WTC11 (cell line): ENCODE data around the gene ARHGAP18. TPM values are rescaled to one million over a fixed set of nuclear protein-coding genes. Genes with fewer than 3 reads are reported as not detected.

ENCODE experiments used
- ATAC-seq: fragments of 200-7000 bp; cut with Tn5 transposase; 2 replicates; pipeline ENCODE4 v1.10.0; 2021; ENCODE audit warnings: mild to moderate bottlenecking, moderate library complexity
- CTCF ChIA-PET: fragments of 300-600 bp; sonication (Branson Sonifier 250); formaldehyde crosslinking; loops from one replicate; lab custom pipeline; 2021; ENCODE audit warnings: antibody characterized with exemption; lab: Charles Lee
- POLR2A ChIA-PET: fragments of 350-600 bp; sonication (Branson Sonifier 250); formaldehyde crosslinking; loops from one replicate; lab custom pipeline; 2021; ENCODE audit warnings: antibody characterized with exemption; lab: Charles Lee
- DNase-seq: peaks from one replicate; pipeline ENCODE4 v3.0.0; 2021; ENCODE audit warnings: low spot score
- H3K27ac Mint-ChIP-seq: 2 replicates; pipeline ENCODE4 v1.8.0; 2021; ENCODE audit warnings: mixed read lengths
- H3K27me3 Mint-ChIP-seq: 2 replicates; pipeline ENCODE4 v1.8.0; 2021; ENCODE audit warnings: low read depth, mild to moderate bottlenecking, moderate library complexity, mixed read lengths
- H3K36me3 Mint-ChIP-seq: 2 replicates; pipeline ENCODE4 v1.8.0; 2021; ENCODE audit warnings: mixed read lengths
- H3K4me1 Mint-ChIP-seq: 2 replicates; pipeline ENCODE4 v1.8.0; 2022; ENCODE audit warnings: mixed read lengths
- H3K4me3 Mint-ChIP-seq: 2 replicates; pipeline ENCODE4 v1.8.0; 2021; ENCODE audit warnings: mild to moderate bottlenecking, moderate library complexity, mixed read lengths
- H3K9me3 Mint-ChIP-seq: 2 replicates; pipeline ENCODE4 v1.8.0; 2021; ENCODE audit warnings: mixed read lengths
- CREB1 ChIP-seq: sonication (generic); formaldehyde crosslinking; IDR thresholded peaks from 2 replicates; pipeline ENCODE4 v1.8.0; 2023; ENCODE audit warnings: mild to moderate bottlenecking, missing genetic modification reagents
- CTCF ChIP-seq: fragments of 200-600 bp; IDR thresholded peaks from 2 replicates; pipeline ENCODE4 v1.8.0; 2022; ENCODE audit warnings: antibody characterized with exemption
- E2F5 ChIP-seq: sonication (generic); formaldehyde crosslinking; IDR thresholded peaks from 2 replicates; pipeline ENCODE4 v1.8.1; 2022; ENCODE audit warnings: mild to moderate bottlenecking, moderate library complexity, missing genetic modification reagents
- FOXJ3 ChIP-seq: sonication (generic); formaldehyde crosslinking; IDR thresholded peaks from 2 replicates; pipeline ENCODE4 v1.9.0; 2021; ENCODE audit warnings: missing genetic modification reagents, mild to moderate bottlenecking, borderline replicate concordance
- GABPB1 ChIP-seq: sonication (generic); formaldehyde crosslinking; IDR thresholded peaks from 2 replicates; pipeline ENCODE4 v1.8.1; 2023; ENCODE audit warnings: mild to moderate bottlenecking, missing genetic modification reagents
- IRF2 ChIP-seq: sonication (generic); formaldehyde crosslinking; IDR thresholded peaks from 2 replicates; pipeline ENCODE4 v1.8.0; 2022; ENCODE audit warnings: low read depth, missing genetic modification reagents, borderline replicate concordance
- JUN ChIP-seq: sonication (generic); formaldehyde crosslinking; IDR thresholded peaks from 2 replicates; pipeline ENCODE4 v1.8.0; 2023; ENCODE audit warnings: mild to moderate bottlenecking, missing genetic modification reagents
- KAT7 ChIP-seq: sonication (generic); formaldehyde crosslinking; IDR thresholded peaks from 2 replicates; pipeline ENCODE4 v1.8.1; 2023; ENCODE audit warnings: missing genetic modification reagents, mild to moderate bottlenecking, borderline replicate concordance
- NR3C1 ChIP-seq: sonication (generic); formaldehyde crosslinking; conservative IDR thresholded peaks from 2 replicates; pipeline ENCODE4 v1.8.1; 2023; ENCODE audit warnings: low read depth, mild to moderate bottlenecking, missing genetic modification reagents
- RELA ChIP-seq: sonication (generic); formaldehyde crosslinking; IDR thresholded peaks from 2 replicates; pipeline ENCODE4 v1.8.1; 2022; ENCODE audit warnings: missing genetic modification reagents, mild to moderate bottlenecking, borderline replicate concordance
- RORB ChIP-seq: fragments of 250-450 bp; sonication (Bioruptor Pico); IDR thresholded peaks from 2 replicates; pipeline ENCODE4 v1.9.0; 2021; ENCODE audit warnings: mild to moderate bottlenecking
- TEAD4 ChIP-seq: sonication (generic); formaldehyde crosslinking; IDR thresholded peaks from 2 replicates; pipeline ENCODE4 v1.8.0; 2022; ENCODE audit warnings: mild to moderate bottlenecking, missing genetic modification reagents
- ZNF423 ChIP-seq: fragments of 250-450 bp; sonication (Bioruptor Pico); IDR thresholded peaks from 2 replicates; pipeline ENCODE4 v2.1.2; 2022; ENCODE audit warnings: mild to moderate bottlenecking, moderate library complexity
- ZNF425 ChIP-seq: fragments of 250-450 bp; sonication (Bioruptor Pico); conservative IDR thresholded peaks from 2 replicates; pipeline ENCODE4 v1.9.0; 2021; ENCODE audit warnings: mild to moderate bottlenecking
- total RNA-seq: library from RNA; stranded (reverse); gene quantifications from 3 replicates; pipeline ENCODE4 v1.2.3, GENCODE V29; 2021
- TF ChIP-seq, protein P1 (sequence below): sonication (generic); formaldehyde crosslinking; IDR thresholded peaks from 2 replicates; pipeline ENCODE4 v1.8.1; 2023; ENCODE audit warnings: mild to moderate bottlenecking, missing genetic modification reagents, borderline replicate concordance
- TF ChIP-seq, protein P2 (sequence below): sonication (generic); formaldehyde crosslinking; IDR thresholded peaks from 2 replicates; pipeline ENCODE4 v1.8.1; 2022; ENCODE audit warnings: low read depth, missing genetic modification reagents, borderline replicate concordance
- TF ChIP-seq, protein P3 (sequence below): sonication (generic); formaldehyde crosslinking; IDR thresholded peaks from 2 replicates; pipeline ENCODE4 v1.8.0; 2022; ENCODE audit warnings: mild to moderate bottlenecking, missing genetic modification reagents
- TF ChIP-seq, protein P4 (sequence below): sonication (generic); formaldehyde crosslinking; conservative IDR thresholded peaks from 2 replicates; pipeline ENCODE4 v1.8.1; 2022; ENCODE audit warnings: mild to moderate bottlenecking, missing genetic modification reagents

ARHGAP18 gene
- total RNA-seq, 1 experiment from 2014 or later, result 4.6 TPM

GRCh38 chr6:129684323-129684884 is 25.6 kb downstream of the ARHGAP18 start (continued):
- TF ChIP-seq ZNF425, result no peak
- no peak for TF ChIP-seq FOXJ3
- TF ChIP-seq, protein P1, sequence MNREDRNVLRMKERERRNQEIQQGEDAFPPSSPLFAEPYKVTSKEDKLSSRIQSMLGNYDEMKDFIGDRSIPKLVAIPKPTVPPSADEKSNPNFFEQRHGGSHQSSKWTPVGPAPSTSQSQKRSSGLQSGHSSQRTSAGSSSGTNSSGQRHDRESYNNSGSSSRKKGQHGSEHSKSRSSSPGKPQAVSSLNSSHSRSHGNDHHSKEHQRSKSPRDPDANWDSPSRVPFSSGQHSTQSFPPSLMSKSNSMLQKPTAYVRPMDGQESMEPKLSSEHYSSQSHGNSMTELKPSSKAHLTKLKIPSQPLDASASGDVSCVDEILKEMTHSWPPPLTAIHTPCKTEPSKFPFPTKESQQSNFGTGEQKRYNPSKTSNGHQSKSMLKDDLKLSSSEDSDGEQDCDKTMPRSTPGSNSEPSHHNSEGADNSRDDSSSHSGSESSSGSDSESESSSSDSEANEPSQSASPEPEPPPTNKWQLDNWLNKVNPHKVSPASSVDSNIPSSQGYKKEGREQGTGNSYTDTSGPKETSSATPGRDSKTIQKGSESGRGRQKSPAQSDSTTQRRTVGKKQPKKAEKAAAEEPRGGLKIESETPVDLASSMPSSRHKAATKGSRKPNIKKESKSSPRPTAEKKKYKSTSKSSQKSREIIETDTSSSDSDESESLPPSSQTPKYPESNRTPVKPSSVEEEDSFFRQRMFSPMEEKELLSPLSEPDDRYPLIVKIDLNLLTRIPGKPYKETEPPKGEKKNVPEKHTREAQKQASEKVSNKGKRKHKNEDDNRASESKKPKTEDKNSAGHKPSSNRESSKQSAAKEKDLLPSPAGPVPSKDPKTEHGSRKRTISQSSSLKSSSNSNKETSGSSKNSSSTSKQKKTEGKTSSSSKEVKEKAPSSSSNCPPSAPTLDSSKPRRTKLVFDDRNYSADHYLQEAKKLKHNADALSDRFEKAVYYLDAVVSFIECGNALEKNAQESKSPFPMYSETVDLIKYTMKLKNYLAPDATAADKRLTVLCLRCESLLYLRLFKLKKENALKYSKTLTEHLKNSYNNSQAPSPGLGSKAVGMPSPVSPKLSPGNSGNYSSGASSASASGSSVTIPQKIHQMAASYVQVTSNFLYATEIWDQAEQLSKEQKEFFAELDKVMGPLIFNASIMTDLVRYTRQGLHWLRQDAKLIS (CRISPR knock-in tag), result no peak

DNA sequence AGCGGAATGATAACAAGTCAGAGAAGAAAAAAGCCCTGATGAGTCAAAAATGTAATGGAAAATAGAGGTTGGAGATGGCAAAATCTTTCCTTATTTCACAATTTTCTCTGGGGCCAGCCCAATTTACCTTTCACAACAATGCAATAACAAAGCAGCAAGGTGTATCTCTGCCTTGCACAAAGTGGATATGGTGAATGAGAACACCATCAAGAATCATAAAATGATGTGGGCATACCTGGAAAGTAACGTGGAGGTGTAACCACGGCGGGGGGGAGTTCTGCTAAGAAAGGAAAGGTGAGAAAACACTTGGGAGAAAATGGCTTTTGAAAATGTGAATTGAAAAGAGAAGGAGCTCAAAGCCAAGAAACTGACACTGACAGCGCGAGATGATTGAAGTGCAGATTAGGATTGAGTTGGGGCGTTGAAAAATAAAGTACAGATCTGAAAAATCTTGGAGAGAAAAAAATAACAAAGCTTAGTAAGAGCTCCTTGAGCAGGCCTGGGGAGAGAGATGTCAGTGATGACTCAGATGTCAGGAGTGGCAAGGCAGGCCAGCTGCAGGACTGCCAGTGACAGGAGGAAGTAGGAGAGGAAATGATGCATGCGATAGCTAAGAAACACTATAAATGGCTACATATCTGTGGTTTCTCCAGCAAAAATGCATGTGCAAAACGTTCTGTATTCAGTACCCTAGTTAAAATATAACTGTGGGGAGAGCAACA is 26.2 kb downstream of the ARHGAP18 start:
- ChIA-PET CTCF (no interaction called here), POLR2A (no interaction called here)
- H3K4me3 Mint-ChIP-seq, result no peak overlapping the region
- DNase-seq, result no peak
- no peaks in the 10 kb centered on the region for H3K9me3 Mint-ChIP-seq
- TF ChIP-seq GABPB1 (CRISPR knock-in tag), result peak; percentile 65
- TF ChIP-seq CREB1 (CRISPR knock-in tag), result no peak
- TF ChIP-seq FOXJ3, result no peak
- no peak for ATAC-seq
- H3K4me1 Mint-ChIP-seq, result peaks cover 11% of the 10 kb centered on the region
- no peaks in the 10 kb centered on the region for H3K27me3 Mint-ChIP-seq
- no peak overlapping the region for H3K27ac Mint-ChIP-seq
- no peaks in the 10 kb centered on the region for H3K36me3 Mint-ChIP-seq

- no peak overlapping the region for H3K4me3 Mint-ChIP-seq
- H3K9me3 Mint-ChIP-seq, result no peaks in the 10 kb centered on the region
- DNase-seq, result no peak
- CTCF ChIA-PET, result no interaction called here
- TF ChIP-seq NR3C1, result no peak
- no peak for TF ChIP-seq RORB (CRISPR knock-in tag)
- no peak for TF ChIP-seq IRF2
- TF ChIP-seq KAT7 (CRISPR knock-in tag), result no peak
- no peak for TF ChIP-seq RELA
- TF ChIP-seq CTCF, result no peak
- TF ChIP-seq, protein P2, sequence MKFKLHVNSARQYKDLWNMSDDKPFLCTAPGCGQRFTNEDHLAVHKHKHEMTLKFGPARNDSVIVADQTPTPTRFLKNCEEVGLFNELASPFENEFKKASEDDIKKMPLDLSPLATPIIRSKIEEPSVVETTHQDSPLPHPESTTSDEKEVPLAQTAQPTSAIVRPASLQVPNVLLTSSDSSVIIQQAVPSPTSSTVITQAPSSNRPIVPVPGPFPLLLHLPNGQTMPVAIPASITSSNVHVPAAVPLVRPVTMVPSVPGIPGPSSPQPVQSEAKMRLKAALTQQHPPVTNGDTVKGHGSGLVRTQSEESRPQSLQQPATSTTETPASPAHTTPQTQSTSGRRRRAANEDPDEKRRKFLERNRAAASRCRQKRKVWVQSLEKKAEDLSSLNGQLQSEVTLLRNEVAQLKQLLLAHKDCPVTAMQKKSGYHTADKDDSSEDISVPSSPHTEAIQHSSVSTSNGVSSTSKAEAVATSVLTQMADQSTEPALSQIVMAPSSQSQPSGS (CRISPR knock-in tag), result no peak
- no peak for TF ChIP-seq E2F5 (CRISPR knock-in tag)
- TF ChIP-seq TEAD4, result no peak
- TF ChIP-seq, protein P3, sequence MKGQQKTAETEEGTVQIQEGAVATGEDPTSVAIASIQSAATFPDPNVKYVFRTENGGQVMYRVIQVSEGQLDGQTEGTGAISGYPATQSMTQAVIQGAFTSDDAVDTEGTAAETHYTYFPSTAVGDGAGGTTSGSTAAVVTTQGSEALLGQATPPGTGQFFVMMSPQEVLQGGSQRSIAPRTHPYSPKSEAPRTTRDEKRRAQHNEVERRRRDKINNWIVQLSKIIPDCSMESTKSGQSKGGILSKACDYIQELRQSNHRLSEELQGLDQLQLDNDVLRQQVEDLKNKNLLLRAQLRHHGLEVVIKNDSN (CRISPR knock-in tag), result no peak
- TF ChIP-seq JUN (CRISPR knock-in tag), result no peak
- TF ChIP-seq ZNF423 (CRISPR knock-in tag), result no peak
- TF ChIP-seq, protein P4, sequence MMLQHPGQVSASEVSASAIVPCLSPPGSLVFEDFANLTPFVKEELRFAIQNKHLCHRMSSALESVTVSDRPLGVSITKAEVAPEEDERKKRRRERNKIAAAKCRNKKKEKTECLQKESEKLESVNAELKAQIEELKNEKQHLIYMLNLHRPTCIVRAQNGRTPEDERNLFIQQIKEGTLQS (CRISPR knock-in tag), result no peak
- TF ChIP-seq, all 79 proteins: peak for 0
- Mint-ChIP-seq H3K27me3 (no peaks in the 10 kb centered on the region), H3K4me1 (peaks cover 11% of the 10 kb centered on the region), H3K27ac (no peak overlapping the region), H3K36me3 (no peaks in the 10 kb centered on the region)
- no peak for ATAC-seq
- POLR2A ChIA-PET, result no interaction called here
These were observed 28.1 kb downstream of the ARHGAP18 start for GRCh38 chr6:129681913-129682205.
